ENCODE measurements around the gene CORO2A. TPM values are rescaled to one million over a fixed set of nuclear protein-coding genes. Genes with fewer than 3 reads are reported as not detected.
"Not testable (repeated sequence)": the region's sequence is repeated elsewhere in the genome, so short reads cannot be mapped to it uniquely, and the experiment has no call there.

Gene CORO2A
- total RNA-seq, 5 donors from 2014 or later (not counting 1 experiment from before 2014, with no cell fraction given) = 9.1 to 12.4 (median 10.8) TPM

DNA sequence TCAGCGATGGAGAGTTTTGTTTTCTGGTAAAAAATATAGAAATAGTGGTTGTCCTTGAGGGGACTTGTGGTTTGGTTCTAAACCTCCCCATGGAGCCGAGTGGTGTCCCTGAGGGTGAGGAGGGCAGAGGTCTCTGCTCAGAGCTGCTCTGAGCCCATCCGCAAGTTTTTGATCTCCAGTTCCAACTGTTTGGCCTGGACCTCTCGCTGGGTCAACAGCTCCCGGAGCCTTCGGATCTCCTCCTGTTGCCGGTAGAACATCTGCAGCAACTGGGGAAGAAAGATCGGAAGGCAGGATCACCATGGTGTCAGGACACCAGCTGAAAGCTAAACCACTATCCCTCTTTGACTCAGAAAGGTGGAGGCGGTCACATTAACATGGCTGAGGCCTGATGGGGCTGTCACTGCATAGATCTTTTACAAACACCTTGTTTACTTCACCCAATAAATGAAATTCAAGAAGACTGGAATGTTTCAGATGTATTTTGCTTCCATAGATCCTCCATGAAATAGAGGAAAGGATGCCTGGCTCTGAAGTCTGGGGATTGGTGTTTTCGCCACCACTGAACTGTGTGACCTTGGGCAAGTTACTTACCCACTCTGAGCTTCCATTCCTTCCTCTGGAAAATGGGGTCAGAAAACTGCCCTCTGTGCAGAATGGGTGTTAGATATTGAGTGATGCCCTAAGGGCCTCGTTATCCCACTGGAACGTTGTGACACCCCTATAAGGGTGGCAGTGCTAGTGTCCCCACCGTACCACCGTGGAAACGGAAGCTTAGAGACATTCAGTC is 67.6 kb downstream of the CORO2A start:
- Histone ChIP-seq H3K4me1 (ENCODE audit: control insufficient read depth in 1 of 2, extremely low read depth in 1 of 2, insufficient read depth in 2 of 2, low read length in 2 of 2) (peaks cover 17 to 35% of the 10 kb centered on the region in 2 experiments), H3K27me3 (replicated peaks in 1 of 2; ENCODE audit: control insufficient read depth in 2 of 2, extremely low read depth in 1 of 2, insufficient read depth in 2 of 2, low read length in 1 of 2) (no peaks in the 10 kb centered on the region), H3K4me3 (ENCODE audit: control insufficient read depth in 1 of 2, extremely low read depth in 1 of 2, low read length in 1 of 2) (no peak overlapping the region), H3K27ac (ENCODE audit: low read length) (no peak overlapping the region), H3K9me3 (no peaks in the 10 kb centered on the region), H3K36me3 (ENCODE audit: control insufficient read depth in 2 of 2, extremely low read depth in 1 of 2, insufficient read depth in 1 of 2, low read length in 1 of 2) (peaks cover 3 to 35% of the 10 kb centered on the region in 2 donors)
- ChIA-PET POLR2A (interaction anchor here in 1 of 2 donors (0.6 kb wide), 1 partner anchor 23 kb away, joined by 5 read pairs; no protein-coding TSS in a partner anchor), CTCF (interaction anchor here in 1 of 2 donors (0.7 kb wide), 2 partner anchors 65 to 92 kb away, joined by 3 to 4 read pairs; no protein-coding TSS in a partner anchor)
- no peak for ATAC-seq (replicated peaks in 1 of 4)
- 95% methylated on average over 13 of the region's 15 CpGs for WGBS (ENCODE audit: insufficient coverage)
- H3K36me3 Mint-ChIP-seq = peaks cover 25% of the 10 kb centered on the region
- H3K4me1 Mint-ChIP-seq = peaks cover 31 to 36% (median 31%) of the 10 kb centered on the region in 3 donors
- no peaks in the 10 kb centered on the region for H3K27me3 Mint-ChIP-seq
- no peaks in the 10 kb centered on the region for H3K9me3 Mint-ChIP-seq
- H3K4me3 Mint-ChIP-seq = no peak overlapping the region
- H3K27ac Mint-ChIP-seq = peak overlapping the region in 1 of 2 donors; percentile 80
- no peak for DNase-seq

DNA sequence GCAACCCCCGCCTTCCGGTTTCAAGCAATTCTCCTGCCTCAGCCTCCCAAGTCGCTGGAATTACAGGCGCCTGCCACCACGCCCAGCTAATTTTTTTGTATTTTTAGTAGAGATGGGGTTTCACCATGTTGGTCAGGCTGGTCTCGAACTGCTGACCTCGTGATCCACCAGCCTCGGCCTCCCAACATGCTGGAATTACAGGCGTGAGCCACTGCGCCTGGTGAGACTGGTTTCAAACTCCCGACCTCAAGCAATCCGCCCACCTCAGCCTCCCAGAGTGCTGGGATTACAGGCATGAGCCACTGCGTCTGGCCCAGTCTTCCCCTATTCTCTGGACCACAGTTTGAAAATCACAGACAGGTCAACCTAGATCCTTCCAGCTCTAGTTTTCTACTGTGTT is 68.3 kb downstream of the CORO2A start:
- ChIA-PET CTCF (interaction anchor here (0.7 to 1.1 kb wide), 3 partner anchors 39 to 93 kb away, joined by 3 to 6 read pairs (median 4); no protein-coding TSS in a partner anchor), POLR2A (interaction anchor here in 1 of 2 donors (0.6 kb wide), 1 partner anchor 23 kb away, joined by 5 read pairs; no protein-coding TSS in a partner anchor)
- WGBS (ENCODE audit: insufficient coverage) = 92% methylated on average over 7 of the region's 13 CpGs
- H3K27me3 ChIP-seq (replicated peaks in 1 of 2; ENCODE audit: control insufficient read depth in 2 of 2, extremely low read depth in 1 of 2, insufficient read depth in 2 of 2, low read length in 1 of 2); ATAC-seq (replicated peaks in 1 of 4); H3K27ac ChIP-seq (ENCODE audit: low read length); H3K4me3 ChIP-seq (ENCODE audit: control insufficient read depth in 1 of 2, extremely low read depth in 1 of 2, low read length in 1 of 2); H3K9me3 Mint-ChIP-seq; H3K4me3 Mint-ChIP-seq; DNase-seq; H3K9me3 ChIP-seq; H3K27me3 Mint-ChIP-seq: not testable (repeated sequence)
- H3K4me1 ChIP-seq (ENCODE audit: control insufficient read depth in 1 of 2, extremely low read depth in 1 of 2, insufficient read depth in 2 of 2, low read length in 2 of 2) = peaks cover 17 to 37% of the 10 kb centered on the region in 2 experiments
- Mint-ChIP-seq H3K36me3 (peaks cover 19% of the 10 kb centered on the region), H3K4me1 (peaks cover 36 to 38% (median 36%) of the 10 kb centered on the region in 3 donors), H3K27ac (peak overlapping the region; percentile 23 to 80)
- H3K36me3 ChIP-seq (ENCODE audit: control insufficient read depth in 2 of 2, extremely low read depth in 1 of 2, insufficient read depth in 1 of 2, low read length in 1 of 2) = peaks cover 3 to 28% of the 10 kb centered on the region in 2 donors

DNA sequence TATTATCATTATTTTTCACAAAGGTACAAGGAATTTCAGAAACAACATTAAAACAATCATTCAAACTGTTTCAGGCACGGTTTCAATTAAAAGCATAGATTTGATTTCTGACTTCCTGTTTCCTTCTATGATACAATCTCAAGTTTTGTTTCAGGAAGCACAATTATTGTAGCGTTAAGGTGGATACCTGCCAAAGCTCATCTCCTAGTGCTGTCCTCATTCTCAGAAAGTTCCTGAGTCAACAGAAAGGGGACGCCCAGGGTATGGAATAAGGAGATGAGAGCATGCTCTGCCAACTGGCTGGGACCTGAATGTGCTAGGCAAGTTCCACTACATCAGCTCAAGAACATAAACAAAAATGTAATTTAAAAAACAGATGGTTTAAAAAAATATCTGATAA is 71.4 kb downstream of the CORO2A start:
- H3K36me3 ChIP-seq (ENCODE audit: control insufficient read depth in 2 of 2, extremely low read depth in 1 of 2, insufficient read depth in 1 of 2, low read length in 1 of 2) = peaks cover 0 to 24% of the 10 kb centered on the region in 2 donors
- H3K27ac Mint-ChIP-seq = peak overlapping the region; percentile 96 to 98
- H3K9me3 Mint-ChIP-seq = no peaks in the 10 kb centered on the region
- H3K4me1 ChIP-seq (ENCODE audit: control insufficient read depth in 1 of 2, extremely low read depth in 1 of 2, insufficient read depth in 2 of 2, low read length in 2 of 2) = peaks cover 26 to 55% of the 10 kb centered on the region in 2 experiments
- H3K27ac ChIP-seq (ENCODE audit: low read length) = peak overlapping the region; percentile 54
- H3K9me3 ChIP-seq = no peaks in the 10 kb centered on the region
- CTCF ChIA-PET = interaction anchor here (0.6 to 2.3 kb wide), 4 partner anchors 17 to 115 kb away, joined by 3 to 12 read pairs (median 4); no protein-coding TSS in a partner anchor
- WGBS (ENCODE audit: insufficient coverage) = 0% methylated on average over 1 of the region's 3 CpGs
- no peaks in the 10 kb centered on the region for H3K27me3 ChIP-seq (replicated peaks in 1 of 2; ENCODE audit: control insufficient read depth in 2 of 2, extremely low read depth in 1 of 2, insufficient read depth in 2 of 2, low read length in 1 of 2)
- H3K4me1 Mint-ChIP-seq = peaks cover 49 to 56% (median 55%) of the 10 kb centered on the region in 3 donors
- DNase-seq (peak in 2 of 35 experiments; percentile 12 to 54), ATAC-seq (replicated peaks in 1 of 4) (no peak)
- peak overlapping the region; percentile 86 to 94 (median 90) for H3K4me3 Mint-ChIP-seq
- no peak overlapping the region for H3K4me3 ChIP-seq (ENCODE audit: control insufficient read depth in 1 of 2, extremely low read depth in 1 of 2, low read length in 1 of 2)
- no peaks in the 10 kb centered on the region for H3K27me3 Mint-ChIP-seq
- POLR2A ChIA-PET = interaction anchor here (0.5 to 1.1 kb wide), 7 partner anchors 13 to 1713 kb away, joined by 3 to 6 read pairs (median 4); no protein-coding TSS in a partner anchor
- H3K36me3 Mint-ChIP-seq = peaks cover 13% of the 10 kb centered on the region

DNA sequence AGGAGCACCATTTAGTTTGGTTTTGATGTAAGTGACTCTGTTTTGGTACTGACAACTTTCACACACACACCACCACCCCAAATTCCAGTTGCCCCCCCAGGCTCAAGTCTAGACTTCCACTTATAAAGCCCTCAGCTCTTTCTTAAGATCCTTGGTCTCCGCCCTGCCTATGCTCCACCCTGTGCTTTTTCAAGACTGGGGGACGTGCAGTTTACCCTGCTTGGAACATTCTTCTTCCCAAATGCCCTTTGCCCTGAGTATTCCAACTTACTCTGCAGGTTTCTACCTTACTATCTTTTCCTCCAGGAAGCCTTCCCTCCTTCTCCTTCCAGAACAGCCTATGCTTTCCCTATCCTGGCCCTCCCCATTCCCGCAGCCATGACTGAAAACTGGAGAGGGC is 72.0 kb downstream of the CORO2A start:
- ATAC-seq (replicated peaks in 1 of 4) (no peak), DNase-seq (no peak)
- no peaks in the 10 kb centered on the region for H3K9me3 Mint-ChIP-seq
- ChIA-PET CTCF (interaction anchor here in 1 of 2 donors (0.9 to 2.3 kb wide), 3 partner anchors 11 to 19 kb away, joined by 4 to 12 read pairs (median 4); no protein-coding TSS in a partner anchor), POLR2A (interaction anchor here (0.6 to 1.1 kb wide), 4 partner anchors 12 to 1714 kb away, joined by 4 to 5 read pairs (median 4); no protein-coding TSS in a partner anchor)
- Histone ChIP-seq H3K4me3 (ENCODE audit: control insufficient read depth in 1 of 2, extremely low read depth in 1 of 2, low read length in 1 of 2) (peak overlapping the region in 1 of 2 donors; percentile 32), H3K36me3 (ENCODE audit: control insufficient read depth in 2 of 2, extremely low read depth in 1 of 2, insufficient read depth in 1 of 2, low read length in 1 of 2) (peaks cover 0 to 29% of the 10 kb centered on the region in 2 donors), H3K9me3 (no peaks in the 10 kb centered on the region), H3K27me3 (replicated peaks in 1 of 2; ENCODE audit: control insufficient read depth in 2 of 2, extremely low read depth in 1 of 2, insufficient read depth in 2 of 2, low read length in 1 of 2) (no peaks in the 10 kb centered on the region), H3K27ac (ENCODE audit: low read length) (peak overlapping the region; percentile 54), H3K4me1 (ENCODE audit: control insufficient read depth in 1 of 2, extremely low read depth in 1 of 2, insufficient read depth in 2 of 2, low read length in 2 of 2) (peaks cover 26 to 60% of the 10 kb centered on the region in 2 experiments)
- WGBS (ENCODE audit: insufficient coverage) = 66% methylated on average over 2 of the region's 3 CpGs
- H3K27me3 Mint-ChIP-seq = no peaks in the 10 kb centered on the region
- H3K36me3 Mint-ChIP-seq = peaks cover 13% of the 10 kb centered on the region
- peaks cover 49 to 58% (median 58%) of the 10 kb centered on the region in 3 donors for H3K4me1 Mint-ChIP-seq
- peak overlapping the region; percentile 96 to 98 for H3K27ac Mint-ChIP-seq
- H3K4me3 Mint-ChIP-seq = peak overlapping the region; percentile 86 to 94 (median 90)

DNA sequence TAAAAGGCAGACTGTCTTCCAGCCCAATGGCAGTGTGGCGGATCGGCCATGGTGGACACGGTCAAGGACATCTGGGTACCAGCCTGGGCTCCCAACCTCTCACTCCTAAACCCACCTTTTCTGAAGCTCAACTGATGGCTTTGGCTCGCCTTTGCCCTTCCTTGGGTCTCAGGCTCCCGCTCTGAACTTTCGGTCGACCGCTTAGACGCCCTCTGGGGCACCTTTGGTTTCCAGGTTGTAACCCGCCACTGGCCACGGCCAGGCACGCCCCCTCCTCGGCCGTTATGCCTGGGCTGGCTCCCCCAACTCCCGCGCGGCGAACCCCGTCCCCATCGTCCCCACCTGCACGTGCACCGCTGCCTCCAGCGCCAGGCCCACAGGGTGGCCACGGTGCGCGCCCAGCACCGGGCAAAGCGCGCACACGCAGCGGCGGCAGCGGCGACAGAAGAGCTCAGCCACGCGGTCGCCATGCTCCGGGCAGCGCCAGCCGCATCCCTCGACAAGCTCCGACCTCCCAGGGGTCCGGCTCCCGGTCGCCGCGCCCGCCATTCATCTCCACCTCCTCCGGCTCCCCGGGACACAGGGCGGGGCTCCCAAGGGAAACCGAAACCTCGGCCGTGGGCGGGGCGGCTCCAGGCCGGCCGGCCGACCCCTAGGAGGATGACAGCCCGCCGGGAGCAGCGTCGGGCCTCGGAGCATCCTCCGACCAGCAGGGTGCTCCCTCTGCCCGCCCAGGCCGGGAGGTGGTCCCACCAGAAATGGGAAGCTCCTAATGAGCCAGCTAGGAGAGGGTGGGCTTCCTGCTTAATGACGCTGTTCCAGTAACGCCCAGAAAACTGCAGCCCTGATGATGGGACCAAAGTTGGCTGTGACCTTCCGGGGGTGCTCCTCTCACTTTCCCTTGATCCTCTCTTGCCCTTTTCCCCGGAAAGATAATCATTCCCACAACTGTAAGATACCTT is 73.5 kb downstream of the CORO2A start, which contains the start of gene TRIM14:
TSS of gene TRIM14 (minus strand) at position 583 of the 962 bp plus-strand sequence. CDS start at position 549, 34 bp downstream.
- Mint-ChIP-seq H3K4me1 (peaks cover 49 to 66% (median 63%) of the 10 kb centered on the region in 3 donors), H3K9me3 (no peaks in the 10 kb centered on the region)
- under 1% methylated on average over 68 of the region's 71 CpGs for WGBS (ENCODE audit: insufficient coverage)

More for the DNA sequence above, 73.5 kb downstream of the CORO2A start, which contains the start of gene TRIM14:
- peak within 1 kb of the TSS; percentile 74 to 82 for H3K4me3 ChIP-seq (ENCODE audit: control insufficient read depth in 1 of 2, extremely low read depth in 1 of 2, low read length in 1 of 2)
- H3K36me3 ChIP-seq (ENCODE audit: control insufficient read depth in 2 of 2, extremely low read depth in 1 of 2, insufficient read depth in 1 of 2, low read length in 1 of 2) = peaks cover 0 to 21% of the 10 kb centered on the region in 2 donors
- DNase-seq (peak in 29 of 35 experiments; percentile 10 to 71 (median 31)), ATAC-seq (replicated peaks in 1 of 4) (peak; percentile 55 to 68 (median 63))
- Mint-ChIP-seq H3K27ac (peak within 1 kb of the TSS; percentile 96 to 98), H3K36me3 (peaks cover 5% of the 10 kb centered on the region), H3K4me3 (peak within 1 kb of the TSS; percentile 86 to 94 (median 90)), H3K27me3 (no peaks in the 10 kb centered on the region)
- ChIA-PET CTCF (interaction anchor here (0.7 to 2.8 kb wide), 19 partner anchors 10 to 212 kb away, joined by 3 to 28 read pairs (median 3); no protein-coding TSS in a partner anchor), POLR2A (interaction anchor here (0.6 to 1.3 kb wide), 4 partner anchors 11 to 196 kb away, joined by 3 to 8 read pairs (median 4); partner anchors contain the start of gene TRMO (in 1 of the 2))
- no peaks in the 10 kb centered on the region for H3K27me3 ChIP-seq (replicated peaks in 1 of 2; ENCODE audit: control insufficient read depth in 2 of 2, extremely low read depth in 1 of 2, insufficient read depth in 2 of 2, low read length in 1 of 2)
- H3K27ac ChIP-seq (ENCODE audit: low read length) = peak within 1 kb of the TSS; percentile 83
- no peaks in the 10 kb centered on the region for H3K9me3 ChIP-seq
- H3K4me1 ChIP-seq (ENCODE audit: control insufficient read depth in 1 of 2, extremely low read depth in 1 of 2, insufficient read depth in 2 of 2, low read length in 2 of 2) = peaks cover 26 to 66% of the 10 kb centered on the region in 2 experiments
